DOHH2 (cell line): ENCODE data around the gene FOXP3.

Source experiments
- H3F3A ChIP-seq: fragments of 200-600 bp; sonication (generic), shearing (Covaris generic); 2 replicates; pipeline ENCODE4 v1.6.0; 2016; ENCODE audit warnings: antibody characterized with exemption, mild to moderate bottlenecking; ENCODE audit not compliant: control insufficient read depth, insufficient read depth
- H3K27ac ChIP-seq: fragments of 200-600 bp; sonication (generic); 2 replicates; pipeline ENCODE4 v1.5.1; 2014; ENCODE audit warnings: low read depth, mild to moderate bottlenecking, low read length, moderate library complexity
- H3K27me3 ChIP-seq: fragments of 200-600 bp; sonication (generic); 2 replicates; pipeline ENCODE4 v1.6.1; 2014; ENCODE audit warnings: mild to moderate bottlenecking, low read length, mixed read lengths; ENCODE audit not compliant: control insufficient read depth
- H3K36me3 ChIP-seq: fragments of 200-600 bp; sonication (generic); 2 replicates; pipeline ENCODE4 v1.6.1; 2014; ENCODE audit warnings: mild to moderate bottlenecking, low read length, moderate library complexity, mixed read lengths; ENCODE audit not compliant: control insufficient read depth
- H3K4me1 ChIP-seq: fragments of 200-600 bp; sonication (generic); 2 replicates; pipeline ENCODE4 v1.6.1; 2014; ENCODE audit warnings: mild to moderate bottlenecking, low read length, mixed read lengths; ENCODE audit not compliant: control insufficient read depth
- H3K4me2 ChIP-seq: fragments of 200-600 bp; sonication (generic); 2 replicates; pipeline ENCODE4 v1.6.0; 2014; ENCODE audit warnings: mild to moderate bottlenecking, low read length, moderate library complexity
- H3K4me3 ChIP-seq: fragments of 200-600 bp; sonication (generic); 2 replicates; pipeline ENCODE4 v1.5.1; 2014; ENCODE audit warnings: mild to moderate bottlenecking, low read length, mixed read lengths
- H3K79me2 ChIP-seq: fragments of 200-600 bp; sonication (generic); 2 replicates; pipeline ENCODE4 v1.6.1; 2014; ENCODE audit warnings: mild to moderate bottlenecking, low read length, mixed read lengths; ENCODE audit not compliant: control insufficient read depth
- H3K9me2 ChIP-seq: fragments of 200-600 bp; sonication (generic); replicated peaks from 2 replicates; pipeline ENCODE4 v1.6.1; 2014; ENCODE audit warnings: mild to moderate bottlenecking, low read length, mixed read lengths; ENCODE audit not compliant: control insufficient read depth
- H3K9me3 ChIP-seq: fragments of 200-600 bp; sonication (generic); 2 replicates; pipeline ENCODE4 v1.6.1; 2014; ENCODE audit warnings: antibody characterized with exemption, low read length, mixed read lengths; ENCODE audit not compliant: control insufficient read depth, insufficient read depth
- H4K20me1 ChIP-seq: fragments of 200-600 bp; sonication (generic); 2 replicates; pipeline ENCODE4 v1.6.0; 2014; ENCODE audit warnings: low read depth, mild to moderate bottlenecking, antibody characterized with exemption, low read length, moderate library complexity; ENCODE audit not compliant: control insufficient read depth, insufficient read depth
- CTCF ChIP-seq: fragments of 200-600 bp; sonication (generic); IDR thresholded peaks from one replicate; pipeline ENCODE4 v1.5.1; 2014; ENCODE audit warnings: antibody characterized with exemption, mild to moderate bottlenecking, low read depth, low read length; ENCODE audit not compliant: poor library complexity, severe bottlenecking
- EZH2phosphoT487 ChIP-seq: fragments of 200-600 bp; sonication (generic); IDR thresholded peaks from 2 replicates; pipeline ENCODE4 v1.6.1; 2017; ENCODE audit warnings: borderline replicate concordance, mild to moderate bottlenecking, antibody characterized with exemption, low read length, moderate library complexity, mixed read lengths

FOXP3 gene

DNA sequence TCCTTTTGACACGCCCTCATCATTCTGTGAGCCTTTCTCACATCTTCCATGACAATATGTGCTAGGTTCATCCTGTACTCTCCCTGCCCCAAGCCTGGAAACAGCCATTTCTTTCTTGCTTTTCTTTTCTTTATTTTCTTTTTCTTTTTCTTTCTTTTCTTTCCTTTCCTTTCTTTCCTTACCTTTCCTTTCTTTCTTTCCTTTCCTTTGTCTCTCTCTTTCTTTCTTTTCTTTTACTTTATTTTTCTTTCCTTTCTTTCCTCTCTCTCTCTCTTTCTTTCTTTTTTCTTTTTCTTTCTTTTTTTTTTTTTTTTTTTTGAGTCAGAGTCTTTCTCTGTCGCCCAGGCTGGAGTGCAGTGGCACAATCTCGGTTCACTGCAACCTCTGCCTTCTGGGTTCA lies 19.7 kb upstream of the FOXP3 start:
- Histone ChIP-seq H3K9me3 (no peaks in the 10 kb centered on the region), H3K4me2 (no peak overlapping the region), H3K4me1 (no peaks in the 10 kb centered on the region), H3F3A (no peaks in the 10 kb centered on the region), H3K27ac (no peak overlapping the region), H3K36me3 (no peaks in the 10 kb centered on the region), H4K20me1 (no peaks in the 10 kb centered on the region), H3K27me3 (no peaks in the 10 kb centered on the region), H3K4me3 (no peak overlapping the region), H3K79me2 (no peaks in the 10 kb centered on the region), H3K9me2 (no peaks in the 10 kb centered on the region)
- no peak for TF ChIP-seq EZH2phosphoT487
- TF ChIP-seq CTCF = no peak

- H3K27ac ChIP-seq = no peak overlapping the region
- no peaks in the 10 kb centered on the region for H3F3A ChIP-seq
- no peaks in the 10 kb centered on the region for H3K27me3 ChIP-seq
- no peaks in the 10 kb centered on the region for H3K4me1 ChIP-seq
- no peak for TF ChIP-seq EZH2phosphoT487
- TF ChIP-seq CTCF = no peak
- no peak overlapping the region for H3K4me2 ChIP-seq
- H3K79me2 ChIP-seq = peaks cover 2% of the 10 kb centered on the region; the same call in 1 of the 2 replicates
- no peaks in the 10 kb centered on the region for H4K20me1 ChIP-seq
- no peaks in the 10 kb centered on the region for H3K9me2 ChIP-seq
- no peak overlapping the region for H3K4me3 ChIP-seq
- H3K36me3 ChIP-seq = no peaks in the 10 kb centered on the region
- no peaks in the 10 kb centered on the region for H3K9me3 ChIP-seq
These were observed 18.1 kb upstream of the FOXP3 start for GRCh38 chrX:49282647-49283011.

GRCh38 chrX:49278081-49278480 lies 13.6 kb upstream of the FOXP3 start:
- Histone ChIP-seq H3K4me2 (no peak overlapping the region), H3K9me3 (no peaks in the 10 kb centered on the region)

More at GRCh38 chrX:49278081-49278480, 13.6 kb upstream of the FOXP3 start:
- peaks cover 16% of the 10 kb centered on the region for H3K79me2 ChIP-seq
- peaks cover 4% of the 10 kb centered on the region; the same call in 1 of the 2 replicates for H3K36me3 ChIP-seq
- TF ChIP-seq EZH2phosphoT487 = no peak
- TF ChIP-seq CTCF = no peak
- no peak overlapping the region for H3K27ac ChIP-seq
- no peaks in the 10 kb centered on the region for H3K4me1 ChIP-seq
- no peaks in the 10 kb centered on the region for H4K20me1 ChIP-seq
- H3K4me3 ChIP-seq = no peak overlapping the region
- H3K27me3 ChIP-seq = no peaks in the 10 kb centered on the region
- H3K9me2 ChIP-seq = no peaks in the 10 kb centered on the region
- H3F3A ChIP-seq = no peaks in the 10 kb centered on the region
